ENCODE data around the gene ADAM22.
A peak's percentile ranks its signal among the peaks of the same experiment; 100 is the strongest.

DNA sequence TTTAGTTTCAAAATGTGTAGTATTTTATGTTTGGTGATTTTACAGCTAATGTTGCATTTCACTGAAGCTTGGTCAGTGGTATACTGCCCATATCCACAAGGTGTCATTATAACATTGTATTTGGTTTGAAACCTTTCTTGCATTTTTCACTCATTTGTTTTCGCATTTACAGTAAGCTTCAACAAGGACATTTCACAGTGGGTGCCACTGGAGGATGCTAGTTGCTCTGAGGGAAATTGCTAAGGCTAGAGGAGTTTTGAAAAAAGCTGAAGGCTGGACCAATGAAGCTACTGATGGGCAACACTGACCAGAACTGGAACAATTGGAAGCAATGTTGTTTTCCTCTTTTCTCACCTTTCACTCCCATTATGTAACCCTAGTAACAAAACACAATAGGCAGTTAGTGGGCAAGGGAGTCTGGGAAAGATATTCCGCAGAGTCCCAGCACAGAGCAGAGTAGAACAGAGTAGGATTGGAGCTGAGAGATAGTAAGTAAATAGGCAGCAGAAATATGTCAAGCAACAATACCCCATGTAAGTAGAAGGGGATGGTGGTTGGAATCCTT, 309.4 kb downstream of the ADAM22 start:
- TF ChIP-seq, protein P1, sequence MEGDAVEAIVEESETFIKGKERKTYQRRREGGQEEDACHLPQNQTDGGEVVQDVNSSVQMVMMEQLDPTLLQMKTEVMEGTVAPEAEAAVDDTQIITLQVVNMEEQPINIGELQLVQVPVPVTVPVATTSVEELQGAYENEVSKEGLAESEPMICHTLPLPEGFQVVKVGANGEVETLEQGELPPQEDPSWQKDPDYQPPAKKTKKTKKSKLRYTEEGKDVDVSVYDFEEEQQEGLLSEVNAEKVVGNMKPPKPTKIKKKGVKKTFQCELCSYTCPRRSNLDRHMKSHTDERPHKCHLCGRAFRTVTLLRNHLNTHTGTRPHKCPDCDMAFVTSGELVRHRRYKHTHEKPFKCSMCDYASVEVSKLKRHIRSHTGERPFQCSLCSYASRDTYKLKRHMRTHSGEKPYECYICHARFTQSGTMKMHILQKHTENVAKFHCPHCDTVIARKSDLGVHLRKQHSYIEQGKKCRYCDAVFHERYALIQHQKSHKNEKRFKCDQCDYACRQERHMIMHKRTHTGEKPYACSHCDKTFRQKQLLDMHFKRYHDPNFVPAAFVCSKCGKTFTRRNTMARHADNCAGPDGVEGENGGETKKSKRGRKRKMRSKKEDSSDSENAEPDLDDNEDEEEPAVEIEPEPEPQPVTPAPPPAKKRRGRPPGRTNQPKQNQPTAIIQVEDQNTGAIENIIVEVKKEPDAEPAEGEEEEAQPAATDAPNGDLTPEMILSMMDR (IDR thresholded peaks at IDR 0.05): peak; percentile 76 to 87 (median 81)
- TF ChIP-seq POLR2A (IDR thresholded peaks at IDR 0.05): no peak

Measured in right lobe of liver (tissue), 4 donors.